HCT116 (cell line): ENCODE results near the gene RNF150. TPM values are rescaled to one million over a fixed set of nuclear protein-coding genes. Genes with fewer than 3 reads are reported as not detected.

Experiments used
- ATAC-seq: fragments of 200-7000 bp; cut with Tn5 transposase; 2 replicates; pipeline ENCODE4 v1.9.1; 2020; ENCODE audit warnings: mild to moderate bottlenecking, moderate library complexity
- BruUV-seq: library from RNA; stranded (reverse); fragments of 400-500 nt; replicated peaks from 2 replicates; lab custom pipeline; 2021; lab: Mats Ljungman, UMichigan
- CTCF ChIA-PET: fragments of 300-600 bp; sonication (Branson Sonifier 250); formaldehyde crosslinking; loops from one replicate; lab custom pipeline; 2021; ENCODE audit warnings: antibody characterized with exemption; lab: Charles Lee
- POLR2A ChIA-PET: fragments of 300-600, 350-600 bp; sonication (Branson Sonifier 250); formaldehyde crosslinking; loops from one replicate; lab custom pipeline; 2021; ENCODE audit warnings: antibody characterized with exemption; lab: Charles Lee
- RAD21 ChIA-PET, 2 experiments: fragments of 300-600 bp; sonication (Branson Sonifier 250); formaldehyde crosslinking; loops; one replicate each; lab custom pipeline; 2023; ENCODE audit warnings: low total read pairs in 2 of 2; ENCODE audit not compliant: uncharacterized antibody in 2 of 2, unreplicated experiment in 2 of 2, low non-redundant PET in 1 of 2; lab: Charles Lee
- DNase-seq: peaks from one replicate; pipeline ENCODE4 v3.0.0-alpha.2; 2010; ENCODE audit warnings: low read depth, low spot score
- H2AFZ ChIP-seq: fragments of 200-600 bp; shearing (Covaris generic), sonication (generic); 2 replicates; pipeline ENCODE4 v1.6.1; 2017; ENCODE audit warnings: low read depth, mixed run types, mixed read lengths, antibody characterized with exemption, low read length; ENCODE audit not compliant: poor library complexity, severe bottlenecking
- H3K27ac ChIP-seq: 2 replicates; pipeline ENCODE4 v1.5.1; 2012; ENCODE audit warnings: low read depth, low read length
- H3K27me3 ChIP-seq: fragments of 200-600 bp; sonication (generic); 2 replicates; pipeline ENCODE4 v1.6.1; 2016; ENCODE audit warnings: mixed run types, low read length, mixed read lengths; ENCODE audit not compliant: insufficient read depth
- H3K36me3 ChIP-seq, 2 experiments: fragments of 200-500 bp in 1 of 2; fragments of 200-600 bp in 1 of 2; sonication (Bioruptor generic) in 1 of 2; sonication (generic) in 1 of 2; 2 replicates each; pipeline versions ENCODE4 v1.5.1 to v1.6.1; 2014 to 2016; ENCODE audit warnings: low read length in 2 of 2, inconsistent platforms in 1 of 2, mixed read lengths in 1 of 2, mixed run types in 1 of 2; ENCODE audit not compliant: insufficient read depth in 2 of 2, control insufficient read depth in 1 of 2
- H3K4me1 ChIP-seq, 2 experiments: fragments of 200-600 bp in 1 of 2; sonication (generic) in 1 of 2; 2 replicates each; pipeline versions ENCODE4 v1.5.1 to v1.6.1; 2012 to 2017; ENCODE audit warnings: low read length in 2 of 2, inconsistent platforms in 1 of 2, mild to moderate bottlenecking in 1 of 2, mixed read lengths in 1 of 2, mixed run types in 1 of 2, moderate library complexity in 1 of 2; ENCODE audit not compliant: insufficient read depth in 2 of 2, control insufficient read depth in 1 of 2
- H3K4me2 ChIP-seq: fragments of 200-600 bp; sonication (generic); 2 replicates; pipeline ENCODE4 v1.6.1; 2017; ENCODE audit warnings: mixed run types, low read length, mixed read lengths
- H3K4me3 ChIP-seq, 2 experiments: fragments of 200-600 bp in 1 of 2; sonication (generic) in 1 of 2; replicated peaks in 1 of 2; 2 replicates each; pipeline ENCODE4 v1.5.1; 2011 to 2016; ENCODE audit warnings: low read length in 2 of 2, control low read depth in 1 of 2, low read depth in 1 of 2, mild to moderate bottlenecking in 1 of 2, mixed read lengths in 1 of 2, mixed run types in 1 of 2
- H3K79me2 ChIP-seq: fragments of 200-600 bp; sonication (generic); 2 replicates; pipeline ENCODE4 v1.6.1; 2017; ENCODE audit warnings: mild to moderate bottlenecking, mixed run types, low read length, moderate library complexity, mixed read lengths; ENCODE audit not compliant: insufficient read depth
- H3K9ac ChIP-seq: fragments of 200-600 bp; sonication (generic); 2 replicates; pipeline ENCODE4 v1.6.1; 2016; ENCODE audit warnings: low read length, mixed read lengths
- H3K9me2 ChIP-seq: fragments of 200-600 bp; sonication (generic), shearing (Covaris generic); 2 replicates; pipeline ENCODE4 v1.6.1; 2017; ENCODE audit warnings: mixed run types, mild to moderate bottlenecking, moderate library complexity; ENCODE audit not compliant: insufficient read depth
- H3K9me3 ChIP-seq, 2 experiments: fragments of 200-500 bp in 1 of 2; fragments of 200-600 bp in 1 of 2; sonication (Bioruptor generic) in 1 of 2; sonication (generic) in 1 of 2; 2 replicates each; pipeline ENCODE4 v1.6.1; 2014 to 2017; ENCODE audit warnings: low read length in 2 of 2, mixed read lengths in 2 of 2, inconsistent platforms in 1 of 2, low read depth in 1 of 2, mild to moderate bottlenecking in 1 of 2, mixed run types in 1 of 2, moderate library complexity in 1 of 2; ENCODE audit not compliant: control insufficient read depth in 1 of 2, insufficient read depth in 1 of 2
- H4K20me1 ChIP-seq: fragments of 200-600 bp; sonication (generic), shearing (Covaris generic); 2 replicates; pipeline ENCODE4 v1.6.1; 2017; ENCODE audit warnings: mixed run types, mild to moderate bottlenecking, moderate library complexity; ENCODE audit not compliant: insufficient read depth
- ATF3 ChIP-seq: IDR thresholded peaks from 2 replicates; pipeline ENCODE4 v1.6.1; 2012
- CEBPB ChIP-seq: IDR thresholded peaks from 2 replicates; pipeline ENCODE4 v1.6.1; 2012; ENCODE audit warnings: low read depth
- EGR1 ChIP-seq: IDR thresholded peaks from 2 replicates; pipeline ENCODE4 v1.6.1; 2012; ENCODE audit warnings: low read depth
- ELF1 ChIP-seq: IDR thresholded peaks from 2 replicates; pipeline ENCODE4 v1.6.1; 2012; ENCODE audit warnings: low read depth, borderline replicate concordance
- EZH2 ChIP-seq: fragments of 200-600 bp; sonication (generic); IDR thresholded peaks from 2 replicates; pipeline ENCODE4 v1.6.1; 2017; ENCODE audit warnings: antibody characterized with exemption, mixed run types
- FOSL1 ChIP-seq: IDR thresholded peaks from 2 replicates; pipeline ENCODE4 v1.6.1; 2012; ENCODE audit warnings: low read depth
- JUND ChIP-seq: IDR thresholded peaks from 2 replicates; pipeline ENCODE4 v1.6.1; 2012
- POLR2A ChIP-seq: IDR thresholded peaks from 2 replicates; pipeline ENCODE4 v1.7.0; 2011; ENCODE audit warnings: borderline replicate concordance; ENCODE audit not compliant: insufficient read depth, insufficient read length; ENCODE audit errors: extremely low read depth
- POLR2AphosphoS5 ChIP-seq: IDR thresholded peaks from 2 replicates; pipeline ENCODE4 v1.6.1; 2011; ENCODE audit warnings: mild to moderate bottlenecking, low read depth, low read length, moderate library complexity
- RAD21 ChIP-seq: IDR thresholded peaks from 2 replicates; pipeline ENCODE4 v1.6.1; 2012; ENCODE audit warnings: low read depth, mild to moderate bottlenecking
- REST ChIP-seq: IDR thresholded peaks from 2 replicates; pipeline ENCODE4 v1.6.1; 2012; ENCODE audit warnings: low read depth
- SRF ChIP-seq: IDR thresholded peaks from 2 replicates; pipeline ENCODE4 v1.6.1; 2012; ENCODE audit warnings: low read depth
- TCF7L2 ChIP-seq: IDR thresholded peaks from 2 replicates; pipeline ENCODE4 v1.7.0; 2011; ENCODE audit warnings: borderline replicate concordance, inconsistent platforms; ENCODE audit not compliant: insufficient read depth, insufficient read length; ENCODE audit errors: extremely low read depth
- YY1 ChIP-seq: IDR thresholded peaks from 2 replicates; pipeline ENCODE4 v1.6.1; 2011; ENCODE audit warnings: low read length, low read depth, moderate library complexity, mild to moderate bottlenecking; ENCODE audit not compliant: insufficient replicate concordance; ENCODE audit errors: extremely low read depth
- ZBTB33 ChIP-seq: IDR thresholded peaks from 2 replicates; pipeline ENCODE4 v1.6.1; 2011; ENCODE audit warnings: mild to moderate bottlenecking, low read length, moderate library complexity; ENCODE audit not compliant: insufficient replicate concordance; ENCODE audit errors: extremely low read depth
- ZFX ChIP-seq: fragments of 450-650 bp; IDR thresholded peaks from 2 replicates; pipeline ENCODE4 v1.6.1; 2017
- ZNF274 ChIP-seq: fragments of 200-500 bp; sonication (Bioruptor generic); IDR thresholded peaks from 2 replicates; pipeline ENCODE4 v1.6.1; 2014; ENCODE audit warnings: mild to moderate bottlenecking, low read depth, low read length, inconsistent platforms
- intact Hi-C: fragments of 100-400 bp; cut with micrococcal nuclease; formaldehyde crosslinking; loops from 2 replicates; pipeline ENCODE4 v1.10.0; 2022
- total RNA-seq: library from RNA; stranded (reverse); gene quantifications from one replicate; pipeline ENCODE4 v1.2.1, GENCODE V29; 2021; ENCODE audit not compliant: unreplicated experiment

Gene RNF150
- total RNA-seq, 1 experiment from 2014 or later: 0.07 TPM

GRCh38 chr4:141013899-141014298, 119.4 kb downstream of the RNF150 start:
- H3K27me3 ChIP-seq: no peaks in the 10 kb centered on the region
- DNase-seq (no peak), ATAC-seq (no peak)
- H4K20me1 ChIP-seq: no peaks in the 10 kb centered on the region
- ChIA-PET CTCF (no interaction called here), RAD21 (no interaction called here), POLR2A (no interaction called here)
- TF ChIP-seq ZNF274: no peak
- no peak for TF ChIP-seq CEBPB
- no peak for TF ChIP-seq RAD21
- no peak for TF ChIP-seq EGR1
- TF ChIP-seq FOSL1: no peak
- no peak for TF ChIP-seq POLR2A
- TF ChIP-seq ZBTB33: no peak
- BruUV-seq: no TSS peak
- no peaks in the 10 kb centered on the region for H3K36me3 ChIP-seq
- no peak overlapping the region for H2AFZ ChIP-seq
- H3K27ac ChIP-seq: no peak overlapping the region
- intact Hi-C loops: no loop called here
- H3K4me3 ChIP-seq: no peak overlapping the region
- H3K4me1 ChIP-seq: no peaks in the 10 kb centered on the region
- H3K4me2 ChIP-seq: no peak overlapping the region
- H3K9ac ChIP-seq: no peak overlapping the region
- no peaks in the 10 kb centered on the region for H3K9me3 ChIP-seq
- H3K79me2 ChIP-seq: no peaks in the 10 kb centered on the region
- H3K9me2 ChIP-seq: no peaks in the 10 kb centered on the region

- CTCF ChIA-PET: no interaction called here
- no peaks in the 10 kb centered on the region for H3K79me2 ChIP-seq
- no peaks in the 10 kb centered on the region for H3K4me1 ChIP-seq
- RAD21 ChIA-PET: no interaction called here
- intact Hi-C loops: no loop called here
- no peak for DNase-seq
- H3K9me2 ChIP-seq: no peaks in the 10 kb centered on the region
- H3K36me3 ChIP-seq: no peaks in the 10 kb centered on the region
- no peaks in the 10 kb centered on the region for H4K20me1 ChIP-seq
- no peak for ATAC-seq
- no peak overlapping the region for H3K9ac ChIP-seq
- POLR2A ChIA-PET: no interaction called here
- no peak overlapping the region for H3K4me2 ChIP-seq
- H2AFZ ChIP-seq: no peak overlapping the region
- no peak overlapping the region for H3K27ac ChIP-seq
- no peak overlapping the region for H3K4me3 ChIP-seq
- H3K27me3 ChIP-seq: no peaks in the 10 kb centered on the region
- no peaks in the 10 kb centered on the region for H3K9me3 ChIP-seq
- BruUV-seq: no TSS peak
- no peak for TF ChIP-seq JUND
- no peak for TF ChIP-seq REST
- no peak for TF ChIP-seq POLR2AphosphoS5
- no peak for TF ChIP-seq ATF3
- TF ChIP-seq ZFX: no peak
- no peak for TF ChIP-seq EZH2
- TF ChIP-seq YY1: no peak
- no peak for TF ChIP-seq SRF
- TF ChIP-seq ELF1: no peak
- TF ChIP-seq CEBPB: no peak
- no peak for TF ChIP-seq TCF7L2
Observed at GRCh38 chr4:141011901-141012315, 121.4 kb downstream of the RNF150 start.
